ENCODE results near the gene STARD7.

Gene STARD7

GRCh38 chr2:96198921-96199320 lies 9.7 kb downstream of the STARD7 start:
- no peak for FAIRE-seq

GRCh38 chr2:96197546-96198255 lies 10.9 kb downstream of the STARD7 start:
- DNase-seq (ENCODE audit: low spot score) (no peak), FAIRE-seq (no peak)

More at GRCh38 chr2:96198921-96199320, 9.7 kb downstream of the STARD7 start:
- DNase-seq (ENCODE audit: low spot score): no peak

- FAIRE-seq: no peak
Observed at GRCh38 chr2:96195410-96196066, 13.1 kb downstream of the STARD7 start.

GRCh38 chr2:96191937-96192670 lies 16.5 kb downstream of the STARD7 start:
- DNase-seq (ENCODE audit: low spot score) (no peak), FAIRE-seq (no peak)

More at GRCh38 chr2:96195410-96196066, 13.1 kb downstream of the STARD7 start:
- DNase-seq (ENCODE audit: low spot score): no peak

- FAIRE-seq (no peak), DNase-seq (ENCODE audit: low spot score) (no peak)
Observed at GRCh38 chr2:96188821-96189526, 19.7 kb downstream of the STARD7 start.

GRCh38 chr2:96186562-96186961 lies 22.1 kb downstream of the STARD7 start:
- DNase-seq (ENCODE audit: low spot score) (no peak), FAIRE-seq (no peak)

- no peak for DNase-seq (ENCODE audit: low spot score)
Observed at GRCh38 chr2:96185516-96185915, 23.1 kb downstream of the STARD7 start.

GRCh38 chr2:96184989-96185388 lies 23.6 kb downstream of the STARD7 start:
- FAIRE-seq (no peak), DNase-seq (ENCODE audit: low spot score) (no peak)

More at GRCh38 chr2:96185516-96185915, 23.1 kb downstream of the STARD7 start:
- FAIRE-seq: no peak

GRCh38 chr2:96184188-96184587 lies 24.4 kb downstream of the STARD7 start:
- no peak for DNase-seq (ENCODE audit: low spot score)
- no peak for FAIRE-seq

GRCh38 chr2:96181529-96181928 lies 27.1 kb downstream of the STARD7 start:
- DNase-seq (ENCODE audit: low spot score) (no peak), FAIRE-seq (no peak)

GRCh38 chr2:96180521-96180920 lies 28.1 kb downstream of the STARD7 start:
- FAIRE-seq (no peak), DNase-seq (ENCODE audit: low spot score) (no peak)

- DNase-seq (ENCODE audit: low spot score) (no peak), FAIRE-seq (no peak)
Observed at GRCh38 chr2:96180002-96180401, 28.6 kb downstream of the STARD7 start.

- no peak for FAIRE-seq
- DNase-seq (ENCODE audit: low spot score): no peak
Observed at GRCh38 chr2:96176661-96177060, 32.0 kb downstream of the STARD7 start.

- FAIRE-seq (no peak), DNase-seq (ENCODE audit: low spot score) (no peak)
Observed at GRCh38 chr2:96175951-96176350, 32.7 kb downstream of the STARD7 start.

- FAIRE-seq (no peak), DNase-seq (ENCODE audit: low spot score) (peak; percentile 34)
Observed at GRCh38 chr2:96174251-96175144, 34.1 kb downstream of the STARD7 start.

GRCh38 chr2:96171831-96172230 lies 36.8 kb downstream of the STARD7 start:
- no peak for FAIRE-seq

GRCh38 chr2:96170626-96171025 lies 38.0 kb downstream of the STARD7 start:
- DNase-seq (ENCODE audit: low spot score) (no peak), FAIRE-seq (no peak)

More at GRCh38 chr2:96171831-96172230, 36.8 kb downstream of the STARD7 start:
- no peak for DNase-seq (ENCODE audit: low spot score)

GRCh38 chr2:96169868-96170507 lies 38.6 kb downstream of the STARD7 start:
- no peak for FAIRE-seq

GRCh38 chr2:96167407-96168013 lies 41.1 kb downstream of the STARD7 start:
- DNase-seq (ENCODE audit: low spot score) (no peak), FAIRE-seq (no peak)

More at GRCh38 chr2:96169868-96170507, 38.6 kb downstream of the STARD7 start:
- no peak for DNase-seq (ENCODE audit: low spot score)

Measured in RCC 7860 (cell line).